Measurements from ENCODE around the gene CAMK4.

CAMK4 gene

DNA sequence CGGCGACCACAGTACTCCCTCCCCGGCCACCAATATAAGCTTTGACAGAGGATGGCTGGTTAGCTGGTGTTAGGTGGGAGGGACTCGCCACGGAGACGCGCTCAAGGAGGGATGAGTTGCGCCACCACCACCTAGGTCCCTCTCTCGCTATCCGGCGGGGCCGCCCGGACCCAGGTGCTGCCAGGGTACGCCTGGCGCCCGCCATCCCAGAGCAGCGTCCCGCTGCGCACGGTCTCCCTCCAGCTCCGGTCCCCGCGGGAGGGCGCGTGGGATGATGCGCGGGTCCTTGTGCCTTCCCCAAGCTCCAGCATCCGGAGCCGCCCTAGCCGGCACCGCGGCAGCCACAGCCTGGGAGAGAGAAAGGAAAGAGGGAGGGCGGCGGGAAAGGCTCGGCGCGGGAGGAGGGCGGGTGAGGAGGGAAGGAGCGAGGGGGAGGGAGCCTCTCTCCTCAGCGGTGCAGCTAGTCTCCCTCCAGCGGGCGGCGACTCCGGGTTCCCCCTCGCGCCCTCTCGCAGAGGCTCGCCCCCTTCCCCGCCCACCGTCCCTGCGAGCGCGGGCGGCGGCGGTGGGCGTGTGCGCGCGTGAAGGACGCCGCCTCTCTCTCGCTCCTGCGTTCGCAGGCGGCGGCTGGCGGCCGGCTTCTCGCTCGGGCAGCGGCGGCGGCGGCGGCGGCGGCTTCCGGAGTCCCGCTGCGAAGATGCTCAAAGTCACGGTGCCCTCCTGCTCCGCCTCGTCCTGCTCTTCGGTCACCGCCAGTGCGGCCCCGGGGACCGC lies at the start of gene CAMK4:
Gene CAMK4 (plus strand): TSS at position 598 of the 774 bp plus-strand sequence. CDS start 100 bp downstream, at position 698.
- DNase-seq: peak; percentile 74 to 77

DNA sequence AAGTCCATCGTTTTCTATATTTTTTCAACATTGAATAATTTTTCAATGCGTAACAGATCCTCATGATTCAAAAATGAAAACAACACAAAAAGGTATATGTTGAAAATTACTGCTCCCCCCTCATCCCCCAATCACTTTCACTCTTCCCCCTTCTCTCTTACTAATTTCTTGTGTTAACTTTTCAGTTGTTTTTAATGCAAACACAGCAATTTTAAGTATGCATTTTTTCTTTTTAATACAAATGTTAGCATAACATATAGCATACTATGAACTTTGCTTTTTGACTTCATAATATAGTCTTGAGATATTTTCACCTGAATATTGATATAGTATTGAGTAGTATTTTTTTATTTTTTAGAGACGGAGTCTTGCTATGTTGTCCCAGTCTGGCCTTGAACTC lies 41.1 kb upstream of the CAMK4 start:
- no peak for DNase-seq

DNA sequence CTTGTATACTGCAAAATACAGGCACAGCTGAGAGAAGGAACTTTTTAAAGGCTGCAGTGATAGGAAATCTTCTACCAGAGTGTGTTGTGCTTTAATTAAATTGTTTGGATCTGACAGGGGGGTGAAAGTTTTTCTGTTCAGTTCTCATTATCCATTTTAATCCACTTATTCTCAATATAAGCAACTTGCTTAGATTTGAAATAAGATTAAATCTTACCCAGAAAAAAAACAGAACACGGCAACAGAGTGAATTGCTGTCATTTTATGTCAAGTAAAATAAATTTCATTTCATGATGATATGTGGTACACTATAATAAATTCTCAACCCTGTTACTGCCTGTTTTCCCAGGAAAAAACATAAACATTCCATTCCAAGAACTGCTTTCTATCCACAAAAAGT lies 37.1 kb upstream of the CAMK4 start:
- no peak for DNase-seq

DNA sequence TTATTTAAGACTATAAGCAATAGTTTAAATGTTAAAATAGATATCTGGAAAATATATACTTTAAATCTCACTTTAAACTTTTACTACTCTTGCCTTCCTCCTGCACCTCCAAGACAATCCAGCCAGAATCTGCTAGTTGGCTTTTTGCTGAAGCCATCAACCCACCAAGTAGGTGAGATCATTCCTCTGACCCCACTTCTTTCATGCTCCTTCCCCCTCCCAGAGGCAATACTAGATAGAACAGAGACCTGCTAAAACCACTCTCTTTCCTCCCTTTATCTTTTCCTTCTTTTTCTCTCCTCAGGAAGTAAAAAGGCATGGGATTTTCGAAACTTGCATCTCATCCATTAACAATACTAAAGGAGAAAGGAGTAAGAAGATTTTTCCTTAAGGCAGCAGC lies 30.1 kb upstream of the CAMK4 start:
- no peak for DNase-seq

DNA sequence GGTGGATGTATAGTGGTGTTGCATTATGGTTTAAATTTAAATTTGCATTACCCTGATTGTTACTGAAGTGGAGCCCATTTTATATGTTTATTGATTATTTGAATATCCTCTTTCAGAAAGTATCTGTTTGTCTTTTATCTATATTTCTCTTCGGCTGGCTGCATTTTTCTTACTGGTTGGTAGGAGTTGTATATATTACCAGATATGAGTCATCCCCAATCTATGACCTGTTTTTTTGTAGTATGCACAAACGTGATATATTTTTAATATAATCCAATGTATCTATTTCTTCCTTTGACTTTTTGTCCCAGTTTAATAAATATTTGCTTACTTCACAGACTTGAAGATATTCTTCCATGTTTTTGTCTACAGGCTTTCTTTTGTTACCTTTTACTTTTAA lies 29.3 kb upstream of the CAMK4 start:
- no peak for DNase-seq

DNA sequence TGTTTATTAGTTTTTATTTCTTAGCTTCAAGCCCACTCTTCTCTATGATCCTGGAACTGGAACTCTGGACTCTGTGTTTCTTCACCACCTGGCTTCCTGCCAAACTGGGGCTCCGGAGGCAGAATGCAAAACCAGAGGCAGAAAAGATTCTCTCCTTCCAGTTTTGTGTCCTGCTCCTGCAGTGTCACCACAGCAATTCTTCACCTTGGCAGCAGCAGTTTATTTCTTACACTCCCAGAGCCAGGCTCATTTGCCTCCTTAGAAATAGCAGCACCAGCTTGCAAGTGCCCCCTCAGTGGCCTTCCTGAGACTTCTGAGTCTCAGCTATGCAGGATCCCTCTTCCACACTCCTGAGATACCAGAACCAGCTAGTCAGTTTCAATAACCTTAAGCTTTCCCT lies 26.7 kb upstream of the CAMK4 start:
- no peak for DNase-seq

DNA sequence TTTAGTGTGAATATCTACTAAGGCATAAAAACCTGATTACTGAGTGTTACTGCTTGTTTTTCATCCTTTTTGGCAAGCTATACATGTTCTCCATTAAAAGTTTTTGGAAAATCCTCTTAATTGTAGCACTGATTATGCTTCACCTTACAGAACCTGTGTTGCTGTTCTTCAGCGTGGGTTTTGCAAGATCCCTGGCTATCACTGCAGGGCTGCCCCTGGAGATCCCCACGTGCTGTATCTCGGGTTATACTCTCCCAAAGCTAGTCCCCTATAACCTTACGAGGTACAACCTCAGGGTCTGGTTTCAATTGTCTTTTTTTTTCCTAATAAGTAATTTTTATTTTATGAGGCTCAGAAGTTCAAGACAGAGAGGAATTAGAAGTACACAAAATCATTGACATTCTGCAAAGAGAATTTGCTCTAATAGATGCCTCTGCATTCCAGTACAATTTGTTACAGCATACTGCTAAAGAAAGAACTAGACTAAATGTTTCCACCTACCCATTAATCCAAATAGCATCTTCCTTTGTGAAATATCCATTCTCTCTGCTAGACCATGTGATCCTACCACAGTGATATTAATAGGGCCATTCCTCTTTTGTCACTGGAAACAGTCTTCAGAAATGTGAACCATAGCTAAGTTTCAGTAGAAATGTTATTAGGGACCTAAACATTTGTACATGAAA lies 25.8 kb upstream of the CAMK4 start:
- DNase-seq: no peak

DNA sequence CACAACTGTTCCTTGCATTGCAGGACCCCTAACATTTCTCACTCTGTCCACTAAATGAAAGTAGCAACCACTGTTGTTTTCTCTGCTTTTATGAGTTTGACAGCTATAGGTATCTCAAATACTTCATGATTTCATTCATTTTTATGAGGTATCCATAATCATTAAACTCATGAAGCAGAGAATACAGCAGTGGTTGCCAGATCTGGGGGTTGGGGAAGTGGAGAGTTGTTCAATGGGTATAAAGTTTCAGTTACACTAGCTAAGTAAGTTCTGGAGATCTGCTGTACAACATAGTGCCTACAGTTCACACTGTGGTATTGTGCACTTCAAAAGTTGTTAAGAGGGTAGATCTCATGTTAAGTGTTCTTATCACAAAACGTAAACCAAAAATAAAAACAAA lies 23.4 kb upstream of the CAMK4 start:
- no peak for DNase-seq

DNA sequence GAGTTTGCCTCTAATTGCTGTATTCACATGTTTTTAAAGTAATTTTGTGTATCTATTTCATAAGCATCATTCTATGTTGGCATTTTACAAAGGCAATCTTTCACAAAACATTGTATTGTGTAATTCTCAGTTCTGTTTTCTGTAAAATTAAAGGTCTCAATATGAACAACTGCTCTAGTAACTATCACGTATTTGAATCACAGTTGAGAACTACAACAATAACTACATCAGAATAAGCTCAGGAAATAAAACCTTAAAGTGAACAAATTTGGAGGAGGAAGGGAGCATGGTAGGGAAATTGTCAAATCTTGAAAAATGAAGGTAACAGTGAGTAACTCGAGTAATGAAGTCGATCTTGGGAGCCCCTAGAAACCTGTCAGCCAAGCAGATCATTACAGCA lies 22.5 kb upstream of the CAMK4 start:
- no peak for DNase-seq

DNA sequence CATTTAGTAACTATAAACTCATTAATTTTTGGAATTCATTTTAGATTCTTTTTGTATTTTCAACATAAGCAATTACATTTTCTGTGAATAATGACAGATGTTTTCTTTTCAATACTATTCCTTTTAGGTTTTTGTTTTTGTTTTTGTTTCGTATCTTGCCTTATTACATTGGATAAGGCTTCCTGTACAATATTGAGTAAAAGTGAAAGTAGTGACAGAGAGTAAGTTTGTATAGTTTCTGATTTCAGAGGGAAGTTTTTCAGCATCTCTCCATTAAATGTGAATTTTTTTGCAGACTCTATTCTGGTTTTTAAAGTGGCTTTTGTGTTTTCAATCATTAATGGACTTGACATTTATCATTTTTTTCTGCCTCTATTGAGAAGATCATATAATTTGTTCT lies 12.8 kb upstream of the CAMK4 start:
- DNase-seq: no peak

DNA sequence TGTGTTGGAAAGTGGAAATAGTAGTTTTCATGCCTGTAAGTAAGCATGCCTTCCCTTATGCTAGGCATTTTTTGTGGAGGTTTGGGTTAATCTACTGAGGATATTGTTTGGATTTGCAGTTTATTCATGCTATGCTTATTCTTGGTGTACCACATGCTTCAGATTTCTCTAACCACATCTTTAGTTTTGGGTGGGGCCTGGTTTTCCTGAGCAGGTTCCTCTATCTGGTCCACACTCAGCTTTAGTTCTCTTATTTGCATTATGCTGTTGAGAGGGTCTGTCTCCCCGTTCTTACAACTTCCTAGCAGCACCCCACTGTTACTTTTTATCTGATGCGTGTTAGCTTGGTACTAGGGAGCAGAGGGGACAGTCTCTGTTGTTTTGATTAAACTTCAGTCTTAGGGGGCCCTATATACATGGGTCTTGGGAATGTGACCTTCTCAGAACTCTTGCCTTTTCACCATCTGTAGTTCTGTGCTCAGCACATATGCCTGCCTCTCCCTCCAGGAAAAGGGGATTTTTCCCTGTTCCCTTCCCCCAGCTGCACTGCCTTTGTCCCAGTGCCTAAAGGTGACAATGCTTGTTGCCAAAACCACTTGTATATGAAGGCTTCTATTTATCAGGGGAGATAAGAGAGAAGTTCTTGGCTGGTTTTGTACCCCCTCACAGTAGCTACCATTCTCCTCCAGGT lies 10.0 kb upstream of the CAMK4 start:
- no peak for DNase-seq

DNA sequence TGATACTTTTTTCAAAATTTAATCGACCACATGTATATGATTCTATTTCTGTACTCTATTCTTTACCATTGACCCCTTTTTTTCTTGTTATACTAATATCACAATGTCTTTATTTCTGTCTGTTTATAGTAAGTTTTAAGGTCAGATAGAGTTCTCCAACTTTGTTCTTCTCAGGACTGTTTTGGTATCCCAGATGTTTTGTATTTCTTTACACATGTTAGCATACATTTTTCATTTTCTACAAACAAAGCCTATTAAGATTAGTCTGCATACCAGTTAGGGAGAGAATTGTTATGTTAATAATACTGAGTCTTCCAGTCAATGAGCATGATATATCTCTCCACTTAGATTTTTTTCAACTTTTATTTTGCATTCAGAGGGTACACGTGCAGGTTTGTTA lies 8.2 kb upstream of the CAMK4 start:
- no peak for DNase-seq

DNA sequence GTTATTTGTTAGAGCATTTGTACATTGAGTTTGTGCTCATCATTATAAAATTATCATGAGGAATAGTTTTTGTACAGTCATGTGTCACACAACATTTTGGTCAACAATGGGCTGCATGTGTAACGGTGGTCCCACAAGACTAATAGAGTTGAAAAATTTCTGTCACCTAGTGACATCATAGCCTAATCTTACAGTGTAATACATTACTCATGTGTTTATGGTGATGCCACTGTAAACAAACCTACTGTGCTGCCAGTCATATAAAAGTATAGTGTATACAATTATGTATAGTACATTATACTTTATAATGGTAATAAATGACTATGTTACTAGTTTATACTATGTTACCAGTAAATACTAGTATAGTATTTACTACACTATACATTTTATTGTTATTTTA lies 3.0 kb upstream of the CAMK4 start:
- DNase-seq: no peak

DNA sequence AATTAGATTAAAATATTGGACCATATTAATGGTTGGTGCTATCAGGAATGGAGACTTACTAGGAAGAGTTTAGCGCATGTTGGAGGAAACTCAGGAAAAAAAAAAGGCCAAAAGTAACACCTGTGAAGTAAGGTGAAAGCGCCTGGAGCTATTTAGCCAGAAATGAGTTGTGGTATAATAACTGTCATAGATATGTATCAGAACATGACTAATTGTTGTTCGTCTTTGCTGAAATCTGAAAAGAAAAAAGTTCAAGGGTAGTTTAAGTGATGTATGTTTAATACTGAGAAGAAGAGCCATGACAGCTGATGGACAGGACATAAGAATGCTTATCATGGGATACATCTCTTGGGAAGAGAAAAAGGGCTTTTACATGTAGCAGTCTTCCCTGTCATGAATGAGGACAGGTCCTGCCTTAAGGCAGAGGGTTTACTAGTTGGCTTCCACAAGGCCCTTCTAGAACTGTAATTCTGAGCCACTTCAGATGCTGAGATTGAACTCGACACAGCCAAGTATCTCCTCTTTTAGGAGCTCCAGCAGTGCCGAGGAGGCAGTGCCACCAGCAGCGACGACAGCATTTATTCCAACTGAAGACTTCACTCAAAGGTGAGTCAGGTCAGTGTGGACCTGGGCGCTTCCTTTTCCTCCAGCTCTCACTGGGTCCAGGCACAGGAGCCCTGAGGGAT lies 940 bp upstream of the CAMK4 start:
- no peak for DNase-seq

DNA sequence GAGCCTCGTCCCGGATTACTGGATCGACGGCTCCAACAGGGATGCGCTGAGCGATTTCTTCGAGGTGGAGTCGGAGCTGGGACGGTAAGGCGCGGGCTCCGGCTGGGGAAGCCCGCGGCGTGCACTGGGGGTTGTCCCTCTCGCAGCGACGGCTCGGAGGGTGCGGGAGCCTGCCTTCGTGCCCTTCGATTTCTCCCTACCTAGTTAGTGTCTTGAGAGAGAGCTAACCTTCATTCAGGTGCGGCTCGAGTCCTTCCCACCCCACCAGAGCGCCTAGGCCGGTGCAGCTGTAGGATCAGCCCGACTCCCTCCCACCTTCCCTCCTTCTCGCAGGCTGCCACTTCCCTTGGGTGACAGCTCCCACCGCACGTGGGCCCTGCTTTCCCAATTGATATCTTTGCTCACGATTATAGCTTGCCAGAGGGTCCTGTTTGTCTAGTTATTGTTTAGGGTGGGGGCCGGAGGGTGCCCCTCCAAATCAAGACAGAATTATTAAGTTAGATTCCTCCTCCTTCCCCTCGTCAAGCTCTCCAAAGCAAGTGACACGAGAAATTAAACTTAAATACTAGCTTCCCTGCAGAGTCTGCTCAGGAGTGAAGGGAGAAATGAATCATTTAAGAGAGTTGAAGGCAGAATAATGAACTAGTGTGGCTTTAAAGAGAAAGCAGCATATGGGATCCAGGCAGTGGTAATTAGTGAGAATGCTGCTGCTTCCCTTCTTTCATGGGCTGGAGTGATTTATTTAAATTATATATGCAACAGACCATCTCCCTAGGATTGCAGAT lies 569 bp downstream of the CAMK4 start:
- DNase-seq: no peak

DNA sequence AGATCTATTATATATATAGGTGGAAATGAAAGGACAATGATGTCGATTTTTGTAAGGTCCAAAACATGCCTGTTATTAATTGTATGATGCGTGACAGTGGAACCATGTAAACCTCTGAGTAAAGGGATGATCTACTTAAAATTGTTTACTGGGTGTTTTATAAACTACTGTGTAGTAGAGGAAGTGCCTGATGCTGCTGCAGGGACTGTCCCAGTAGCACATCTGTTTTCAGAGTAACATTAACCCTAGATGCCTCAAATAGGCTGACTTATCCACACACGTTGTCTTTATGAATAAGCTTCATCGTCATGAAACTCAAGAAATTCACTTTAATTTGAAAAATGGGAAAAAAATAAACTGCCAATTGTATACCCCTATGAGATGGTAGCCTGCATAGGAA lies 1.7 kb downstream of the CAMK4 start:
- no peak for DNase-seq

DNA sequence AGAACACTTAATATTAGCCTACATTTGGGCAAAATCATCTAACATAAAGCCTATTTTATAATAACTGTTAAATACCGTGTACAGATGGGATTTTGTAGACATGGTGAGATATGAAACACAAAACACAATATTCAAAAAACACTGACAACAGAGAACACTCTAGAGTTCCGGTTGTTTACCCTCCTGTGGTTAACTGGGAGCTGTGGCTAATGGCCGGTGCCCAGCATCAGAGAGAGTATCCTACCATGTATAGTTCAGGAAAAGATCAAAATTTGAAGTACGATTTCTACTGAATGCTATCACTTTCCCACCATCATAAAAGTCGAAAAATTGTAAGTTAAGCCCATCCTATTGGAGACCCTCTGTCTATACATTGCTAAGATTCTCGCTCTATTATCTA lies 2.4 kb downstream of the CAMK4 start:
- no peak for DNase-seq

DNA sequence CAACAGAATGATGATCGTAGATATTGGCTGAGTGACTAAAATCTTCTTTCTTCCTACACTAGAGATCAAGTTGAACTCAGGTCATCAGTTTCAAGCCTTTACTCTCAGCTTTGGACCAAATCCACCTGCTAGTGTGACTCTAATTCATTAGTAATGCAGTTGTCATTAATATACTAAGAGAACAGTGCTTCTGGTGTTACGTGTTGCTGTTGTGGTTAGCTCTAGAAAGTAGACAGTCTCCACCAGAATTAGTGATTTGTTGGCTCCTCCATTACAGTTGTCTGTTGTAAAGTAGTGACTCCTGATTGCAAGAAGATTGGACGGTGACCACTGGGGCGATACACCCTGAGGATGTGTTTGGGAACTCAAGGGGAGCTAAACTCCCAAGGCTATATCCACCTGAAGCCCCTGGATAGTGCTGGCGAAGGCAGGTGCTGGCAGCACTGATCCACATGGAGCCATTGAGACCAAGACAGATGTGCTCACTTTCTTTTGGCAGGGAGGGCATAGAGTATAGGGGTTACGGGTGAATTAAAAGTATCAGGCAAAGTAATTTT lies 3.1 kb downstream of the CAMK4 start:
- peak in 1 of 2 experiments; percentile 41 for DNase-seq

DNA sequence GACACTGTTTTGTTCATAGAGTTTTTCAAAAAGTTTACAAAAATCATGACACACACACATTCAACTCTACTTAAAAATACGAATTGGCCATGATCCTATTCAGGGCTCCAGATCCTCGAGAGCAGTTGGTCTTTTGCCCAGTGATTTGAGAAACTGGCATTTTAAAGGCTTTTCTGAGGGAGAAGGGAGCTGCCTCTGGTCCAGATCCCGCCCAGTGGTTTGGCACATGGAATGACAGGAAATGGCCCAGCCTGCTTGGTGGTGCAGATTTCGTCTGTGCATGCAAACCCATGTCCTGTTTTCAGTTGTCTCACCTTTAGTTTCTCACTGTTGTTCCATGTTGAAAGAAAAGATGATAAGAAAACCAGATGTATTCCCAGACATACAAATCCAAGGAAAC lies 3.6 kb downstream of the CAMK4 start:
- DNase-seq: no peak

DNA sequence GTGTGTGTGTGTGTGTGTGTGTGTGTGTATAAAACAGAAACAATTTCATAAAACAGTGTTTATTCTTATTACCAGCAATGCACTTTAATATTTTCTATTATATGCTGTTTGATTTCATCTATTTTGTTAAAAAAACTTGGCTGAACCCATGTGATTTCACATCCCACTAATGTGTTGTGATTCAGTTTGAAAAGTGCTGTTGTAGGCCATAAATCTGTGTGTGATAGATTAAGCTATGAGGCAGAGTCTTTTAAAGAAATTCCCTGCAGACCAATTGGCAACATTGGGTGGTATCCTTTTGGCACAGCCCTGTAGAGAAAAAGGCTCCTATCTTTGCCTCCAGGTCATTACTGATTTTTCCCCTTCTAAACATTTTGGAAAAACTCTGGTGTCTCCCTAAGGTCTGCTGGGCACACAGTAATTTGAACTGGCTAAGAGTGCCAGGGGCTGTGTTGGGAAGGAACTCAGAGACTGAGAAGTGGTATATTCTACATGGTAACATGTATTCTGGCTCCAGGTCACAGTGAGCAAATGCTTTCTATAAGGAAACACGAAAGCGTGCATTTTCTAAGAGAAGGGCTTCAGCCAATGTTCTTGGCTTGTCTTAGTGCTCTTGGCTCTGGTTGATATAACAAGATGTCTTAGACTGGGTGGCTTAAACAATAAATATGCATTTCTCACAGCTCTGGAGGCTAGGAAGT lies 4.5 kb downstream of the CAMK4 start:
- DNase-seq: no peak

DNA sequence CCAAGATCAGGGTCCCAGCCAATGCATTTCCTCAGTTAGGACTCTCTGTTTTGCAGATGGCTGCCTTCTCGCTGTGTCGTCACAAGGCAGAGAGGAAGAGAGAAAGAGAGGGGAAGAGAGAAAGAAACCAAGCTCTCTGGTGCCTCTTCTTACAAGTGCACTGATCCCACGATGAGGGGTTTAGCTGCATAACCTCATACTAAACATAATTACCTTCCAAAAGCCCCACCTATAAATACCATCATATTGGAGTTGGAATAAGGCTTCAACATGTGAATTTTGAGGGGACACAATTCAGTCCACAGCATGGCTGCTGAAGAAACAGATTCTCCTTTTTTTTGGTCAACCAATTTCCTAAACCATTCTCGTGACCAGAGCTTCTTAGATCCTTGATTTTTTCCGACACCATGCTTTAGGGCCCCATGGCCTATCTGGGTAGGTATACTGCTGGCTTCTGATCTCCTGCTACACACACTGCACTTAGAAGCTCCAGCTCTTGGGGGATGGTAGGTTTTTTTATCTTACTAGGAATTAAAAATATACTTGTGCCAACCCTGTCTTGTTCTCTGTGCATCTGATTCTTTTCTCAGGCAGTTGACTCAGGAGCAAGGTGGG lies 5.1 kb downstream of the CAMK4 start:
- DNase-seq: no peak
